HL-60/S4 (cell line): Measurements from ENCODE around the gene ADGRD1.
"Not testable (repeated sequence)": the region's sequence is repeated elsewhere in the genome, so short reads cannot be mapped to it uniquely, and the experiment has no call there.

ENCODE experiments used
- in situ Hi-C: fragments of 300-500 bp; cut with MboI; formaldehyde crosslinking; loops from 2 replicates; pipeline ENCODE4 v1.14.3; 2022; ENCODE audit warnings: low sequenced_read_pairs

ADGRD1 gene

DNA sequence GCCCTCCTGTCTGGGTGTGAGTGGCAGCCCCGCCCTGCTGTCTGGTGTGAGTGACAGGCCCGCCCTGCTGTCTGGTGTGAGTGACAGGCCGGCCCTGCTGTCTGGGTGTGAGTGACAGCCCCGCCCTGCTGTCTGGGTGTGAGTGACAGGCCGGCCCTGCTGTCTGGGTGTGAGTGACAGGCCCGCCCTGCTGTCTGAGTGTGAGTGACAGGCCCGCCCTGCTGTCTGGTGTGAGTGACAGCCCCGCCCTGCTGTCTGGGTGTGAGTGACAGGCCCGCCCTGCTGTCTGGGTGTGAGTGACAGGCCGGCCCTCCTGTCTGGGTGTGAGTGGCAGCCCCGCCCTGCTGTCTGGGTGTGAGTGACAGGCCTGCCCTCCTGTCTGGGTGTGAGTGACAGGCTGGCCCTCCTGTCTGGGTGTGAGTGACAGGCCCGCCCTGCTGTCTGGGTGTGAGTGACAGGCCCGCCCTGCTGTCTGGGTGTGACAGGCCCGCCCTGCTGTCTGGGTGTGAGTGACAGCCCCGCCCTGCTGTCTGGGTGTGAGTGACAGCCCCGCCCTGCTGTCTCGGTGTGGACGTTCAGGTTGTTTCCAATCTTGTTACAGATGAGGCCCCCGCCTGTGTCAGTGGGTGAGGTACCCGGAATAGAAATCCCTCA is 175.4 kb downstream of the ADGRD1 start:
- in situ Hi-C loops: not testable (repeated sequence)

DNA sequence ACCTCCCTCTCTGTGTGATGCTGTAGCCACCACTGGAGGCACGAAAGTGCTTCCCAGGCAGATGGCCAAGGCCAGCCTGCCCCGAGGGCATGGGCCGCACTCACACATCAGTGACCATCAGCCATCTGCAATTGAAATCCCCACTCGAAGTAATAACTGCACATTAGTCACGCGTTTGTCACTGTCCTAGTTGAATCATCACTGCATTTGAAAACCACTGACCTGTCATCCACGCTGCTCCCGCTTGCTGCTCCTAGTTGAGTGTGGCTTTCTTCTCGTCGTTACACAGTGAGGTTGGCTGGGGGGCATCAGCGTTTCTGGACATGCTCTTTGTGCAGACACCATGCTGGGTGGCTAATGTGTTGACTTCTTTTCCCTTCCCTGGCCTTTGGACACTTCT is 176.1 kb downstream of the ADGRD1 start:
- in situ Hi-C loops: no loop called here

DNA sequence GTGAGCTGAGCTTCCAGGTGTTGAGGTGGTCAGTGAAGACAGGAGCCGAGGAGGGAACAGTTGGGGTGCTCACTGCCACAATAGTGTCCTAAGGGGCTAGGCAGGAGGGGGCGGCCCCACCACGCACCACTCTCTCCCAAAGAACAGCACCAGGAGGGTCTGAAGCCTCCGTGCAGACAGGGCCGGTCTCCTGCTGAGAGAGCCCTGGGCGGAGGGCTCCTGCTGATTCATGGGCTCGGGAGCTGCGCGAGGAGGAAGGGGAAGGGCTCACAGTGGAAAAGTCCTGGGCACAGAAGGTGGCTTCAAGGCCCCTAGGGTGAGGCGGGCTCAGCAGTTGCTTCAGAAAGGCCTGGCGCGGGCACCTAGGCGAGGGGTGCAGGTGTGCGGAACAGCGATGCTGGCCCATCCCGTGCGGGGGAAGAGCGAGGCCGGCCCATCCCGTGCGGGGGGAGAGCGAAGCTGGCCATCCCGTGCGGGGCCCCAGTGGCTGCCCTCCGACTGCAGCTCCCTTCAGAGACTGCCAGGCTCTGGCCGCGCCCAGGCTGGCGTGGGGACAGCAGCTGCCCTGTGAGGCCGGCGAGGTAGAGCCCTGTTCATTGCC is 176.7 kb downstream of the ADGRD1 start:
- in situ Hi-C loops: no loop called here

DNA sequence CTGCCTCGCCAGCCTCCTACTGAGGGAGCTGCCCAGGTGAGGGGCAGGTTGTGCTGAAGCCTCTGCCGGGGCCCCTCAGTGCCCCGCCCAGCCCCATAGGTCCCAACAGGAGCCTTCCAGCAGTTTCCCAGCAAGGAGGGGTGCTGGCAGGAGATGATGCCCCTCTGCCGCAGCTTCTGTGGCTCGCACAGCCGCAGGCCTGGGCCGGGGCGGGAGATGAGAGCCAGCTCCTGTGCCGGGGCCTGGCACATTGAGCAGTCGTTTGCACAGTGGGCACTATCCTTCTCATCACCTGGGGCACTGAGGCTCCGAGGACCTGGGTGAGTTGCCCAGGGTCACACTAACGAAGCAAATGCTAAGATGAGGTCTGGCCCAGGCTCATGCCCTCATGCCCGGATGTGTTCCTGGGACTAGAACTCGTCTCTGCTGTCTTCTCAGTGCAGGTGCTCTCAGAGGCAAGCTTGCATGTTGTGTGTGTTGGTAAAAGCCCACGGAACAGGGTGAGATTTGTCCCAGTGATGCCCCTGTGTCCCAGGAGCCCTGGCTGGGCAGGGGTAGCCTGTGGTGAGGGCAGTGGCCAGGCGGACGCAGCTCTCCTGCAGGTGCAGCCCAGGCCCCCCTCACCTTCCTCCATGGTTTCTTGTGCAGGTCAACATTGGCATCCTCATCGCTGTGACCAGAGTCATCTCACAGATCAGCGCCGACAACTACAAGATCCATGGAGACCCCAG is 177.5 kb downstream of the ADGRD1 start:
- in situ Hi-C loops: no loop called here

DNA sequence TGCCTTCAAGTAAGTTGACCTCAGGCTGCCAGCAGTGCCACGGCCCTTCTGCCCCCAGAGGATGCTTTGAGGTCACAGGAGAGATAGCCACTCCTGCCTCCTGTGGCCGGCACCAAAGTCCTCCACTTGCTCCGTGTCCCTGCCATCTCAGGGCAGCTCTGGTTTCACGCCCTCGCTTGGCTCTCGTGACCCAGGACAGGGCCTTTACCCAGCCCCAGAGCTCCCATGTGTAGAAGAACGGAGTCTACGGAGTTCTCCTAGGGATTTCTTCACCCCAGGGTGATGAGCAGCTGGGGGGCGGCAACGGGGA is 178.1 kb downstream of the ADGRD1 start:
- in situ Hi-C loops: no loop called here

DNA sequence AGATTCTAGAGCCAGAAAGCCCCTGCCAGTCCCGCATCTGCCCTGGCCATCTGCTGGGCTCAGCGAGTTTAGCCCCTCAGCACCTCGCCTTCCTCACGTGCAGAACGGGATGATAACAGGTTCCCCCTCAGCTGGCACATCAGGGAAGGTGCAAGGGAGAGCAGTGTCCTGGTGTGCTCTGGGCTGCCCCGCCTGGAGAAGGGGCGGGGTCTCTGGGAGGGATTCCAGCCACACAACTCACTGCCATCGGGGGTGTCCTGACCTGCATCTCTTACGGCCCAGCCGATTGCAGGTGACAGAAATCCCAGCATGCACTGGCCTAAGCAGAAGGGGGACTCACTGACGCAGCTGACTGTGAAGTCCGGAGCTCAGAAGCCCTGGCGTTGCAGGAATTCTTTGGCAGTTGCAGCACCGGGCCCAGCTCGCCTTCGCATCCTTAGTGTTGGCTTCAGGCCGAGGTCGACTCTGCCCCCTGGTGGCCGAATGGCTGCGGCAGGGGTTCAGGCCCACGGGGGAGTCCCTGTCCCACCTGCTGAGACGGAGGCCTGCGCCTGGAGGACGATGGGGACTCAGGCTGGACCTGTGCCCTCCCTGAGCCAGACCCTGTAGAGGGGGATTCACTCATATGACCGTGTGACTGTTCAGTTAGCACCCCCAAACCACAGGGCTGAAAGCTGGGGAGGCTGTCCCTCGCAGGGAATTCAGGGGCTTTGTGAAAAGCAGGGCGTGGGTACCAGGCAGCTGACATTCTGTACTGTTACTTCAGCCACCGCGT is 178.6 kb downstream of the ADGRD1 start:
- in situ Hi-C loops: no loop called here

DNA sequence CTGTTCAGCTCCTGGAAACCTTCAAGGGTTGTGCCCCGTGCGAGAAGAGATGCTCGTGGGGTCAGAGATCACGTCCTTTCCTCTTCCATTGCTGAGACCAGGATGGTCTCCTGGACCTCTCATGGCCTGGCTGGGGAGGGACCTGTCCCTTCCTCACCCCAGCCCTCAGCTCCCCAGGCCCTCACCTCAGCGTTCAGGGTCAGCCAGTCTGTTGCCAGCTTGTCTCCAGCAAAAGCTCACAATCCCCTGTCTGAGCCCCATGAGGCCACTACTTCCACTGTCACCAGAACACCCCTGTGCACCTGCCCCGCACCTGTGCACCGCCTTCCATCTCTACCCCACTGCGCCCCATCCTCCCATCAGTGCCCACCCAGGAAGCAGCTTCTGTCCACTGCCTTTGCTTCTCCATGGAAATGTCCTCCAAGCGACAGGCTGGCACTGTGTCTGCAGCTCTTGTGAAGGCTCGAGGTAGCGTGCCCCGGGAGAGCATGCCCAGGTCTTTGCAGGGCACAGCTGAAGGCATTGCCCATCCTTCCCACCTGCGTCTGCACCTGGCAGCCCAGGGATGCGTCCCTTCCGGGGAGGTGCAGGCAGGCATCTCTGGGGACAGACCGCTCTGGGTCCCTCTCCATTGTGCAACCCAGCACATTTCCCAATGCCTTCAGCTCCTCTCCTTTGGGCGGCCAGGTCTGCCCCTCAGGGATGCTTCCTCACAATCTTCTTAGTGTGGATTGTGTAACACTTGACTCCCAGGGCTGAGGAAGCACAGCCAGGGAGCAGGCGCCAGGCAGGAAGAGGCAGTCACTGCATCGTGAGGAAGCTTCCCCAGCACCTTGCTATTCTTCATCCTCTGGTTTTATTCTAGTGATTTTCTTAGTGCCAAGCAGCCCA is 179.6 kb downstream of the ADGRD1 start:
- in situ Hi-C loops: no loop called here

DNA sequence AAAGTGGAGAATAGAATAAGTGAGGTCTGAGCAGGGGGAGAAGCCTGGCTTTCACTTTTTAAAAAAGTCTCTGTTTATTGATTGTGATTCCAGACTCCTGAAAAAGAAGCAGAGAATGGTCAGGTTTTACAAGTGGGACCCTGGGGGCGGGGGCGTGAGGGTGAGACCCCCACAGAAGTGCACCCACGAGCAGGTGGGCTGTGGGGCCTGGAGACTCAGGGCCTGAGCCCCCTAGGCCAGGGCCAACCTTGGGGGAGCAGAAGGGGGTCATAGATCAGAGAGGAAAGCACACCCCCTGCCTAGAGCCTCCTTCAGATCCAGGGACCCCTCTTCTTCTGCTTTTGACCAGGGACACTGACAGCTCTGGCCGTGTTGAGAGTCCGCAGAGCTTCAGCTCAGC is 180.3 kb downstream of the ADGRD1 start:
- in situ Hi-C loops: no loop called here

DNA sequence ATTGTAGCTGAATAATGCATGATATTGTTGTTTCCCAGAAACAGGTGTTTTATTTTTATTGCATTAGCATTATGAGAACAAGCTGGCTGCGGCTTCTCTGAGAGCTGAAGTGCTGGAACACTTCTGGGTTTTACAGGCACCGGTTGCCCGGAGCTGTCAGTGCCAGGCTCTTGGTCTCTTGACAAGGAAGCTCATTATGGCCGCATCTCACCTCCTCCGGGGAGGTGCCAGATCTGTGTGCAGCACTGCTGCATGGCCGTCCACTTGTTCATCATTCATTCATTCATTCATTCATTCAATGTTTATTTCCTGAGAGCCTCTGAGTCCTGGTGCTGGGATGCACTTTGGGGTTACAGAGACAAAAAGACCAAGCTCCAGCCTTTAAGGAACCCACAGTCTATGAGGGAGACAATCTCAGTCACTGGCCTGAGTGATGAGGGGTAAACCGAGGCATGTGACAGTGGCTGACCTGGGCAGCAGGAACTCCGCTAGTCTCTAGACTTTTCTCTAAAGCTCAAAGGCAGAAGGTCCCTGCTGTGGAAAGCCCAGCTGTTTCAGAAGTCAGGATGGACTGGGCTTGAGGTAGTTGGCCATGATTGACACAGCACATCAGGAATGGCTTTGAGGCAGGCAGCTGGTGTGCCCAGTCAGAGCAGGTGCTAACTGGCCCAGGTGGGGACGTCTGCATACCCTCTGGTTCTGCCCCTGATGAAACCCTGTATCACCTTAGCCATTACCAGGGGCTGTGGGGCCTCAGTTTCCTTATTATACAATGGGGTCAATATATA is 181.0 kb downstream of the ADGRD1 start:
- in situ Hi-C loops: no loop called here

DNA sequence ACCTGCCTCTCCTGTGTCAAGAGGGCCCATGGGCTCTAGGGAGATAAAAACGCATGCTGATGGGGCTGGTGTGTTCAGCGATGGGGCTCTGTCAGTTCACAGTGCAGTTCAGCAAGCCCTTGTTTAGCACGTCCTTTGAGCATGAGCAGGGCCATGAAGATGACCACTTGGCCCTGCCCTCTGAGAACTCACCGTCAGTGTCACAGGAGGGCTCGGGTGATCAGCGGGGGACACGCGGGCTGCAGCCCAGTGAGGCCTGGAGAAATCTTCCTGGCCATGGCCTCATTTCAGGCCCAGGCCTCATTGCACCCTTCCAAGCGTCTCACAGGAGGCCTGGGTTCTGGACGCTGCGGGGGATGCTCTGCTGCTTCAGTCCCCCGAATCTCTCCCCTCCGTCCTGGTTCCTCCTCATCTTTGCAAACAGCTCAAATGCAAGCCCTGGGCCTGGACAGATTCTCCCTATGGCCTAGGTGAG is 181.6 kb downstream of the ADGRD1 start:
- in situ Hi-C loops: no loop called here

DNA sequence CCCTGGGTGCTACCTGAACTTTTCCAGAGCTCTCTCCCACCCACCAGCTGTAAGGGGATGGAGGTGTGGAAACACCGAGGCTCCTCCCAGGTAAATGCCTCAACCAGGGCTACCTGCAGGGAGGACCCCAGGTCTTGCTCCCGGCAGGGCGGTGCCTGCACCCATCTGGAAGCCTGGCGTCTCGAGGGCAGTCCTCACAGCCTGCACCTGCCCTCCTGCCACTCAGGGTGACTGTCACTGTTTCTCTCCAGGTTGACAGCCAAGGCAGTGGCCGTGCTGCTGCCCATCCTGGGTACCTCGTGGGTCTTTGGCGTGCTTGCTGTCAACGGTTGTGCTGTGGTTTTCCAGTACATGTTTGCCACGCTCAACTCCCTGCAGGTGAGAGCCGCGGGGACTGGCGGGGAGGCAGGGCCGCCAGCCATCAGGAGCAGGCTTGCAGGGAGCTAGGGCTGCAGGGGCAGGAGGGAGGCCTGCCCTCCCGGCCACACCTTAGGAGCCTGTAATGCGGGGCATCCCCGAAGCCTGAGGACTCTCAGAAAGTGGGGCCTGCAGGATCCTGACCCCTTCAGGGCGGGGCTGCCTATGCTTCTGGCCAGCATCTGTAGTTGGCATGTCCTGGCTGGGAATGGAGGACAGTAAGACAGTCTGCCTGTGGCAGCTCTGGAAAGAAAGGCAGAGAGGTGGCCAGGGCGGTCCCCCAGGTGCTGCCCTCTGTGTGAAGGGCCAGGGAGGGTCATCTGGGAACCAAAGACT is 182.3 kb downstream of the ADGRD1 start:
- in situ Hi-C loops: no loop called here

DNA sequence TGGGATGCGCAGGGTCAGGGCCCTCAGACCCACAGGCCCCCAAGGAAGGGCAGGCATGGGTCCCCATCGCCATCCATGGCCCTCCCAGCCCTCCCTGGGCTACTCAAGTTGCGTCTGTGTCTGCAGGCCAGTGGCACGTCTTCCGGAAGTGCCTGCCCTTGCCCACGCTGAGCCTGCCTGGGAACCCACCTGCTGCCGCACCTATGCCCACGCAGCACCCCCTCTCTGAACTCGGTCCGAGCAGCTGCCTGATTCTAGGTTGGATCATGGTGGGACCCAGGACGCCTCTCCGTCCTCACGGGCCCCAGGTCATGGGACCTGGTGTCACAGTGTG is 182.8 kb downstream of the ADGRD1 start:
- in situ Hi-C loops: no loop called here

DNA sequence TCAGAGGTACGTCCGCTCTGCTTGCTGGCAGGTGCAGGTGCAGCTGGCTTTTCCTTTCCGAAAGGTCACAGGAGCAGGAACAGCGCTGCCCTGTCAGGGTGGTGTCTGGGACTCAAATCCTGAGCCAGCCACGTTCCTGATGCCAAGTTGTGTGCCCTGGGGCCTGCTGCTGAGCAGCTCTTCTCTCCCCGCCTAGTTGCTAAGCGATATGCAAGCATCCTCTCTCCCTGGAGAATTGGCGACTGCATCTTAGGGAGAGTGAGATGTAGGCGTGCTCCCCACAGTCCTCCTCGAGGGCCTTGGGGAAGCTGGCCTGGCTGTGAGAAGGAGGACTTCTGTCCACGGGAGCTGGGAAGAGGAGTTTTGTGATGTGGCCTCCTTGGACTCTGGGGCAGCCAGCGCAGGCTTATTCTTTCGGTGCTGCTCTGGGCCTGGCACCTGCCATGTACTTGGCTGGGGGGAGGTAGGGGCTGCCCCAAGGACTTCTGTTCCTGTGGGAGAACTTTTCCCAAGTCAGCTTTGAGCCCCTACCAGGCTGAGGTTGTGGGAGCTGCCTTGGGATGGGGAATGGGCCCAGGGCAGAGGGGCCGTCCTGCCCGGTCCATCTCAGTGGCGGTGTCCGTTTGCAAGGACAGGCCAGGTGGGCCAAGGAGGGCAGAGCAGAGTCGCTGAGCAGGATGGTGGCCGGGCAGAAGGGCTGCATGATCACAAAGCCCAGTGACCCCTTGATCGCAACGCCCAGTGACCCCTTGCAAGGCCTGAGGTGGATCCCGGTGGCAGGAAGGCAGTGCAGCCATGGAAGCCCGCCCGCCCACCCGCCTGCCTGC is 183.5 kb downstream of the ADGRD1 start:
- in situ Hi-C loops: no loop called here

DNA sequence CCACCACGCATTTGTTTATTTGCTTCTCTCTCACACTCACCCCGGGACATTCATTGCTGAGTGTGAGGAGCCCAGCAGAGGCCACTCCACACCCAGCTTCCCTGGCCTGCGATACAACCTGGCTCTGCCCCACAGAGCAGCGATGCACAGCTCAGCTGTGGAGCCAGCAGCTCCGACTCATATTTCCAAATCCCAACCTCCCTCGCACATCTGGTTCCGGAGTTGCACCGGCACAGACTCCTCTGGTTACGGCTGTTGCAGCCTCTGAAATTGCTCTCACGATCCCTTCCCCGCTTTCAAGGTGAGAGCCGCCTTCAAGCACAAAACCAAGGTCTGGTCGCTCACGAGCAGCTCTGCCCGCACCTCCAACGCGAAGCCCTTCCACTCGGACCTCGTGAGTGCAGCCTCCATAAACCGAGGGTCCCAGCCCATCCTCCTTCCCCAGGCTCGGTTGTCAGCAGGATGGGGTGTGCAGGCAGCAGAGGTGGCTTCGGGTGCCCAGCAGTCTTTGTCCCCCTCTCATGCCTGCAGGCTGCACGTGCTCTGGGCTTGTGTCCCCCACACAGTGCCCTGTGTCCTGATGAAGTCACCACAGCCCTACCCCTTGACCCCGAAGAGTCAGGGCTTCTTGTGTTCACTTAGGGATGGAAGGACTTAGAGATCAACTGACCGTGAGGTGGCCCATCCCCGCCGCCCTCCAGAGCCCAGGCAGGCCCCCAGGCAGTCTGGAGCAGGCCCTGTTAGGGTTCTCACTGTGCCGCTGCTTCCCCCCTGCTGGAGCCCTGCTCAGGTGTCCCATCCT is 184.3 kb downstream of the ADGRD1 start:
- in situ Hi-C loops: no loop called here

DNA sequence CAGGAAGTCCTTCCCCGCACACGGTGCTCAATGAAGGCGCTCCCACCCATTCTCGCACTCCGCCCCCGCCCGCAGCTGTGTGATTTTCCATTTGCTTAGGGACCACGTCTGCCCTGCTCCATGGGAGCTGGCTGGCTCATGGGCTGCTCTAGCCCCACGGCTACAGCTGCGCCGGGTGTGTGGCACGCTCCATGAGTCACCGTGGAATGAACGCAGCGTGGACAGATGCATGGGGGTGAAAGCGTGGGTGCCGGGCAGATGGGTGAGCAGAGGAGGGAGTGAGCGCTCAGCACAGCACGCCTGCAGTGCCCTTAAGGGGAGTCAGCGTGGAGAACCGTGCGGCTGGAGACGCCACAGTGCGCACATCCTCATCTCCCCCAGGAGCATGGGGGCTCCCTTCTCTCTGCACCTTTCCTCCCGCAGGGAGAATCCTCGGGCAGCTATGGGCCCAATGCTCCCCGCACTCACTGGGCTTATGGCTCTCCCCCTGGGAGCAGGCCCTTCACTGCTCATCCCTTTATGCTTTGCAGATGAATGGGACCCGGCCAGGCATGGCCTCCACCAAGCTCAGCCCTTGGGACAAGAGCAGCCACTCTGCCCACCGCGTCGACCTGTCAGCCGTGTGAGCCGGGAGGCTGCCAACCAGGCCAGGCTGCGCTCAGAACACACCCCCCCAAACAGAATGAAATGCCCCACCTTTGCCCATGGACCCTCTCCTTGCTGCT is 185.1 kb downstream of the ADGRD1 start:
- in situ Hi-C loops: no loop called here

DNA sequence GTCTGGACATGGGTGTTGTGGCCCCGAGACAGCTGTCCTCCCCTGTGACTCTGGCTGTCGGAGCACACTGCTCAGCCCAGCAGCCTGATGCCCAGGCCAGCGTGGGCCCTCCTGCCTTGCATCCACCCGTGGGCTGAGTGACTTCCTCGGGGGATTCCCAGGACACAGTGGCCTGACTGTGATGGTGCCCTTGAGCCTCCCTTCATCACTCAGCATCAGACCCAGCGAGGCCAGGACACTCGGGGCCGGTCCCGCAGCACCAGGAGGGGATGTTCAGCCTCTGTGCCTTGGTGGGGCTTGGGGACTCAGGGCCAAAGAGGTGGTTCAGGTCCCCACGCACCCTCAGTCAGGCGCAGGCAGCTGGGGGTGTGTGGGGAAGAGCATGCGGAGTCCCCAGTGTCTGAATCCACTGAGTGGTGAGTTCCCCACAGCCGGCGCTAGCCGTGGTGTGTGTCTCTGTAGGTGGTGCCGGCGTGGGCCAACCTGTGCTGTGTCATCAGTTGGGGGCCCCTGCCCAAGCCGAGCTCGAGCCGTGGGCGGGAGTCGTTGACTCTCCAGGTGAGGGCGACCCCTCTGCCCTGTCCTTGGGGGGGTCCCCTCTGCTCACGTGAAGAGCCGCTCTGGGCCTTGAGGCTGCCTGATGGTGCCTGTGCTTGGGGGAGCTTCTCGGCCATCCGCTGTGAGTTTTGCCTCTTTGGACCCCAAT is 185.8 kb downstream of the ADGRD1 start:
- in situ Hi-C loops: no loop called here
